HepG2 (cell line): ENCODE measurements around the gene ARHGAP5. TPM values are rescaled to one million over a fixed set of nuclear protein-coding genes. Genes with fewer than 3 reads are reported as not detected.

ENCODE experiments used
- AHR ChIP-seq: IDR thresholded peaks from 2 replicates; pipeline ENCODE4 v1.6.1; 2018; ENCODE audit warnings: missing genetic modification reagents, missing compliant biosample characterization
- ELF4 ChIP-seq: sonication (generic); formaldehyde crosslinking; IDR thresholded peaks from 2 replicates; pipeline ENCODE4 v1.5.0; 2020; ENCODE audit warnings: missing genetic modification reagents, mild to moderate bottlenecking, moderate library complexity, borderline replicate concordance
- FOXM1 ChIP-seq: sonication (generic); formaldehyde crosslinking; IDR thresholded peaks from 2 replicates; pipeline ENCODE4 v1.5.0; 2020; ENCODE audit warnings: missing genetic modification reagents
- HDAC6 ChIP-seq: fragments of 200-600 bp; sonication (generic); IDR thresholded peaks from 2 replicates; pipeline ENCODE4 v1.7.0; 2017; ENCODE audit warnings: mild to moderate bottlenecking, antibody characterized with exemption, low read length, low read depth
- KDM3A ChIP-seq: IDR thresholded peaks from 2 replicates; pipeline ENCODE4 v1.6.1; 2018; ENCODE audit warnings: low read depth, missing compliant biosample characterization
- MXD4 ChIP-seq: IDR thresholded peaks from 2 replicates; pipeline ENCODE4 v1.6.1; 2016; ENCODE audit warnings: mild to moderate bottlenecking, missing biosample characterization, missing genetic modification reagents
- POGK ChIP-seq: sonication (generic); formaldehyde crosslinking; conservative IDR thresholded peaks from 2 replicates; pipeline ENCODE4 v1.8.0; 2022; ENCODE audit warnings: mild to moderate bottlenecking, moderate library complexity, missing genetic modification reagents
- SAFB2 ChIP-seq: sonication (generic); formaldehyde crosslinking; IDR thresholded peaks from 2 replicates; pipeline ENCODE4 v1.5.1; 2020; ENCODE audit warnings: missing genetic modification reagents, low read depth, mild to moderate bottlenecking, borderline replicate concordance
- SMARCC2 ChIP-seq: fragments of 450-650 bp; IDR thresholded peaks from 2 replicates; pipeline ENCODE4 v1.6.1; 2017; ENCODE audit warnings: antibody characterized with exemption, mild to moderate bottlenecking
- SMARCE1 ChIP-seq: fragments of 450-650 bp; IDR thresholded peaks from 2 replicates; pipeline ENCODE4 v1.6.1; 2017; ENCODE audit warnings: borderline replicate concordance
- SOX13 ChIP-seq, 3 experiments: fragments of 450-650 bp in 1 of 3; sonication (generic) in 1 of 3; formaldehyde crosslinking in 1 of 3; IDR thresholded peaks in 2 of 3; conservative IDR thresholded peaks in 1 of 3; 2 replicates each; pipeline versions ENCODE4 v1.5.0 to v1.6.1; 2016 to 2020; ENCODE audit warnings: antibody characterized with exemption in 1 of 3, mild to moderate bottlenecking in 1 of 3, missing compliant biosample characterization in 1 of 3, missing genetic modification reagents in 1 of 3, moderate library complexity in 1 of 3
- YY1 ChIP-seq: IDR thresholded peaks from 2 replicates; pipeline ENCODE4 v1.6.1; 2011; ENCODE audit warnings: low read length, low read depth, moderate library complexity, mild to moderate bottlenecking; ENCODE audit not compliant: insufficient read depth, insufficient replicate concordance
- ZFAT ChIP-seq: sonication (generic); formaldehyde crosslinking; conservative IDR thresholded peaks from 2 replicates; pipeline ENCODE4 v1.8.1; 2023; ENCODE audit warnings: missing genetic modification reagents, inconsistent platforms
- ZFY ChIP-seq: sonication (generic); formaldehyde crosslinking; IDR thresholded peaks from 2 replicates; pipeline ENCODE4 v1.4.0; 2020; ENCODE audit warnings: missing genetic modification reagents
- ZNF274 ChIP-seq: sonication (generic); formaldehyde crosslinking; IDR thresholded peaks from 2 replicates; pipeline ENCODE4 v1.5.1; 2020; ENCODE audit warnings: mild to moderate bottlenecking, missing genetic modification reagents
- ZNF468 ChIP-seq: sonication (generic); formaldehyde crosslinking; IDR thresholded peaks from 2 replicates; pipeline ENCODE4 v1.8.0; 2022; ENCODE audit warnings: mild to moderate bottlenecking, moderate library complexity, missing genetic modification reagents
- ZNF543 ChIP-seq: sonication (generic); formaldehyde crosslinking; IDR thresholded peaks from 2 replicates; pipeline ENCODE4 v1.4.0; 2020; ENCODE audit warnings: mild to moderate bottlenecking, missing genetic modification reagents
- ZNF800 ChIP-seq: sonication (generic); formaldehyde crosslinking; IDR thresholded peaks from 2 replicates; pipeline ENCODE4 v1.4.0; 2020; ENCODE audit warnings: missing genetic modification reagents
- polyA plus RNA-seq, 8 experiments: library from polyadenylated mRNA; depleted of rRNA in 3 of 8; stranded (reverse) in 7 of 8; unstranded in 1 of 8; fragments of >200 nt; fragmentation: Illumina TruSeq in 4 of 8; extraction: Trizol in 4 of 8; gene quantifications; 2 replicates each; pipeline versions ENCODE4 v1.2.1 to v1.2.3, GENCODE V29; 2011 to 2016; ENCODE audit warnings: low read depth in 4 of 8, missing spikeins in 1 of 8, mixed read lengths in 1 of 8; ENCODE audit not compliant: insufficient read depth in 1 of 8
- total RNA-seq, 5 experiments: library from RNA; depleted of rRNA; stranded (reverse); fragments of >200 nt; fragmentation: Illumina TruSeq; extraction: Trizol; gene quantifications; 2 replicates each; pipeline ENCODE4 v1.2.3, GENCODE V29; 2016; ENCODE audit warnings: low read depth in 1 of 5
- TF ChIP-seq, protein P1 (sequence below): IDR thresholded peaks from 2 replicates; pipeline ENCODE4 v1.6.1; 2012; ENCODE audit warnings: low read depth, low read length, improper control_type of control experiment
- TF ChIP-seq, protein P2 (sequence below): sonication (generic); formaldehyde crosslinking; IDR thresholded peaks from 2 replicates; pipeline ENCODE4 v1.5.1; 2020; ENCODE audit warnings: mild to moderate bottlenecking, missing genetic modification reagents, moderate library complexity

Gene ARHGAP5
- total and polyA plus RNA-seq, 2 of the 13 experiments (the other 11 are each of a cell fraction or from before 2014, with no cell fraction given) = 33.7 to 144 TPM

GRCh38 chr14:32201193-32201815, 124.2 kb downstream of the ARHGAP5 start (continued):
- peak; percentile 96; the same call in 1 of the 2 replicates for TF ChIP-seq ZNF274 (CRISPR knock-in tag)
- peak; percentile 87; the same call in 1 of the 2 replicates for TF ChIP-seq KDM3A (CRISPR knock-in tag)
- TF ChIP-seq, protein P1, sequence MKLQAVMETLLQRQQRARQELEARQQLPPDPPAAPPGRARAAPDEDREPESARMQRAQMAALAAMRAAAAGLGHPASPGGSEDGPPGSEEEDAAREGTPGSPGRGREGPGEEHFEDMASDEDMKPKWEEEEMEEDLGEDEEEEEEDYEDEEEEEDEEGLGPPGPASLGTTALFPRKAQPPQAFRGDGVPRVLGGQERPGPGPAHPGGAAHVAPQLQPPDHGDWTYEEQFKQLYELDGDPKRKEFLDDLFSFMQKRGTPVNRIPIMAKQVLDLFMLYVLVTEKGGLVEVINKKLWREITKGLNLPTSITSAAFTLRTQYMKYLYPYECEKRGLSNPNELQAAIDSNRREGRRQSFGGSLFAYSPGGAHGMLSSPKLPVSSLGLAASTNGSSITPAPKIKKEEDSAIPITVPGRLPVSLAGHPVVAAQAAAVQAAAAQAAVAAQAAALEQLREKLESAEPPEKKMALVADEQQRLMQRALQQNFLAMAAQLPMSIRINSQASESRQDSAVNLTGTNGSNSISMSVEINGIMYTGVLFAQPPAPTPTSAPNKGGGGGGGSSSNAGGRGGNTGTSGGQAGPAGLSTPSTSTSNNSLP = no peak
- peak; percentile 78 for TF ChIP-seq YY1
- no peak for TF ChIP-seq FOXM1 (CRISPR knock-in tag)
- TF ChIP-seq SOX13 (IDR thresholded peaks at IDR 0.05) = peak; percentile 7; the same call in 1 of the 2 replicates
- TF ChIP-seq SOX13 (CRISPR knock-in tag; conservative IDR thresholded peaks at IDR 0.05 in 1 of 2, IDR thresholded peaks at IDR 0.05 in 1 of 2) = peak; percentile 62 to 77; a peak in 3 of 4 replicates
- TF ChIP-seq AHR (CRISPR knock-in tag) = peak; percentile 99
- 0 out of 2 replicates have a peak, but pooled peaks have one; percentile 11 for TF ChIP-seq SMARCC2
- no peak for TF ChIP-seq SMARCE1
- peak; percentile 97 for TF ChIP-seq MXD4 (CRISPR knock-in tag)
- peak; percentile 87 for TF ChIP-seq ZNF800 (CRISPR knock-in tag)
- peak; percentile 93 for TF ChIP-seq SAFB2 (CRISPR knock-in tag)
- peak; percentile 98 for TF ChIP-seq ZNF543 (CRISPR knock-in tag)
- TF ChIP-seq POGK (CRISPR knock-in tag) = peak; percentile 94
- TF ChIP-seq, protein P2, sequence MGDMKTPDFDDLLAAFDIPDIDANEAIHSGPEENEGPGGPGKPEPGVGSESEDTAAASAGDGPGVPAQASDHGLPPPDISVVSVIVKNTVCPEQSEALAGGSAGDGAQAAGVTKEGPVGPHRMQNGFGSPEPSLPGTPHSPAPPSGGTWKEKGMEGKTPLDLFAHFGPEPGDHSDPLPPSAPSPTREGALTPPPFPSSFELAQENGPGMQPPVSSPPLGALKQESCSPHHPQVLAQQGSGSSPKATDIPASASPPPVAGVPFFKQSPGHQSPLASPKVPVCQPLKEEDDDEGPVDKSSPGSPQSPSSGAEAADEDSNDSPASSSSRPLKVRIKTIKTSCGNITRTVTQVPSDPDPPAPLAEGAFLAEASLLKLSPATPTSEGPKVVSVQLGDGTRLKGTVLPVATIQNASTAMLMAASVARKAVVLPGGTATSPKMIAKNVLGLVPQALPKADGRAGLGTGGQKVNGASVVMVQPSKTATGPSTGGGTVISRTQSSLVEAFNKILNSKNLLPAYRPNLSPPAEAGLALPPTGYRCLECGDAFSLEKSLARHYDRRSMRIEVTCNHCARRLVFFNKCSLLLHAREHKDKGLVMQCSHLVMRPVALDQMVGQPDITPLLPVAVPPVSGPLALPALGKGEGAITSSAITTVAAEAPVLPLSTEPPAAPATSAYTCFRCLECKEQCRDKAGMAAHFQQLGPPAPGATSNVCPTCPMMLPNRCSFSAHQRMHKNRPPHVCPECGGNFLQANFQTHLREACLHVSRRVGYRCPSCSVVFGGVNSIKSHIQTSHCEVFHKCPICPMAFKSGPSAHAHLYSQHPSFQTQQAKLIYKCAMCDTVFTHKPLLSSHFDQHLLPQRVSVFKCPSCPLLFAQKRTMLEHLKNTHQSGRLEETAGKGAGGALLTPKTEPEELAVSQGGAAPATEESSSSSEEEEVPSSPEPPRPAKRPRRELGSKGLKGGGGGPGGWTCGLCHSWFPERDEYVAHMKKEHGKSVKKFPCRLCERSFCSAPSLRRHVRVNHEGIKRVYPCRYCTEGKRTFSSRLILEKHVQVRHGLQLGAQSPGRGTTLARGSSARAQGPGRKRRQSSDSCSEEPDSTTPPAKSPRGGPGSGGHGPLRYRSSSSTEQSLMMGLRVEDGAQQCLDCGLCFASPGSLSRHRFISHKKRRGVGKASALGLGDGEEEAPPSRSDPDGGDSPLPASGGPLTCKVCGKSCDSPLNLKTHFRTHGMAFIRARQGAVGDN (CRISPR knock-in tag) = peak; percentile 99
- TF ChIP-seq HDAC6 = no peak
- no peak; the same call in 1 of the 2 replicates for TF ChIP-seq ELF4 (CRISPR knock-in tag)
- TF ChIP-seq ZNF468 (CRISPR knock-in tag) = no peak
- peak; percentile 97 for TF ChIP-seq ZFY
- TF ChIP-seq ZFAT = 0 out of 2 replicates have a peak, but pooled peaks have one; percentile 18
